Keratinocyte (primary cell): Measurements from ENCODE around the gene HID1. TPM values are rescaled to one million over a fixed set of nuclear protein-coding genes. Genes with fewer than 3 reads are reported as not detected.

ENCODE experiments used
- DNase-seq: peaks from one replicate; pipeline ENCODE4 v3.0.0-alpha.2; 2011; ENCODE audit warnings: low read depth, missing footprints, low spot score
- FAIRE-seq: peaks from 2 replicates; lab custom pipeline; 2011; peaks lifted over from hg19 to GRCh38; lab: Jason Lieb, UNC
- H2AFZ ChIP-seq: 2 replicates; pipeline ENCODE4 v1.6.0; 2012; ENCODE audit warnings: low read length, control low read depth, inconsistent platforms; ENCODE audit not compliant: control insufficient read depth
- H3K27ac ChIP-seq: 2 replicates; pipeline ENCODE4 v1.5.1; 2011; ENCODE audit warnings: low read length; ENCODE audit not compliant: control insufficient read depth, insufficient read depth
- H3K27me3 ChIP-seq: 3 replicates; pipeline ENCODE4 v1.6.0; 2011; ENCODE audit warnings: low read length; ENCODE audit not compliant: control insufficient read depth, insufficient read depth; ENCODE audit errors: extremely low read depth
- H3K36me3 ChIP-seq, 2 experiments: 2 replicates in 1 of 2; 3 replicates in 1 of 2; pipeline ENCODE4 v1.5.1; 2011; ENCODE audit warnings: low read length in 2 of 2, mild to moderate bottlenecking in 1 of 2; ENCODE audit not compliant: control insufficient read depth in 2 of 2, insufficient read depth in 2 of 2; ENCODE audit errors: extremely low read depth in 1 of 2
- H3K4me1 ChIP-seq: 3 replicates; pipeline ENCODE4 v1.5.1; 2011; ENCODE audit warnings: low read length; ENCODE audit not compliant: control insufficient read depth, insufficient read depth; ENCODE audit errors: extremely low read depth
- H3K4me2 ChIP-seq: 3 replicates; pipeline ENCODE4 v1.6.0; 2011; ENCODE audit warnings: low read depth, low read length; ENCODE audit not compliant: control insufficient read depth, insufficient read depth; ENCODE audit errors: extremely low read depth
- H3K4me3 ChIP-seq, 3 experiments: fragments of 200-600 bp in 1 of 3; sonication (generic) in 1 of 3; 2 replicates in 2 of 3; 3 replicates in 1 of 3; pipeline ENCODE4 v1.5.1; 2011 to 2016; ENCODE audit warnings: low read length in 3 of 3, mild to moderate bottlenecking in 3 of 3, control low read depth in 2 of 3, inconsistent platforms in 1 of 3, low read depth in 1 of 3, mixed read lengths in 1 of 3, mixed run types in 1 of 3, moderate library complexity in 1 of 3; ENCODE audit not compliant: control insufficient read depth in 2 of 3, insufficient read depth in 2 of 3; ENCODE audit errors: extremely low read depth in 1 of 3
- H3K79me2 ChIP-seq: 2 replicates; pipeline ENCODE4 v1.6.0; 2012; ENCODE audit warnings: low read length; ENCODE audit not compliant: control insufficient read depth, insufficient read depth
- H3K9ac ChIP-seq: 3 replicates; pipeline ENCODE4 v1.6.0; 2011; ENCODE audit warnings: low read length; ENCODE audit not compliant: control insufficient read depth, insufficient read depth; ENCODE audit errors: extremely low read depth
- H3K9me1 ChIP-seq: 3 replicates; pipeline ENCODE4 v1.6.0; 2011; ENCODE audit warnings: low read length; ENCODE audit not compliant: control insufficient read depth, insufficient read depth; ENCODE audit errors: extremely low read depth
- H3K9me3 ChIP-seq: 2 replicates; pipeline ENCODE4 v1.5.1; 2012; ENCODE audit warnings: low read depth, low read length; ENCODE audit not compliant: control insufficient read depth
- H4K20me1 ChIP-seq: 3 replicates; pipeline ENCODE4 v1.6.0; 2011; ENCODE audit warnings: low read length; ENCODE audit not compliant: control insufficient read depth, insufficient read depth; ENCODE audit errors: extremely low read depth
- CTCF ChIP-seq, 3 experiments: IDR thresholded peaks in 1 of 3; conservative IDR thresholded peaks in 1 of 3; optimal IDR thresholded peaks in 1 of 3; 2 replicates in 2 of 3; 3 replicates in 1 of 3; pipeline versions ENCODE3 to v1.5.1; 2011; ENCODE audit warnings: low read length in 3 of 3, mild to moderate bottlenecking in 3 of 3, moderate library complexity in 2 of 3, control low read depth in 1 of 3, inconsistent platforms in 1 of 3; ENCODE audit not compliant: insufficient read depth in 2 of 3; ENCODE audit errors: extremely low read depth in 1 of 3
- EZH2 ChIP-seq: IDR thresholded peaks from one replicate; pipeline ENCODE4 v1.6.1; 2012; ENCODE audit warnings: inconsistent platforms, mild to moderate bottlenecking, low read length, moderate library complexity
- dilution Hi-C: fragments of 300-500 bp; cut with MboI; formaldehyde crosslinking; loops from one replicate; pipeline ENCODE4 v1.7.0; 2020; ENCODE audit warnings: low sequenced_read_pairs; ENCODE audit not compliant: extremely low pct_ligation_motif_present
- polyA plus RNA-seq, 5 experiments: library from polyadenylated mRNA; depleted of rRNA in 3 of 5; stranded (reverse) in 3 of 5; stranded (forward) in 1 of 5; unstranded in 1 of 5; fragments of >200 nt; gene quantifications; 1 replicate in 1 of 5; 2 replicates in 3 of 5; 3 replicates in 1 of 5; pipeline versions ENCODE4 v1.2.1 to v1.2.3, GENCODE V29; 2011 to 2012; ENCODE audit warnings: missing spikeins in 2 of 5, low read depth in 1 of 5, low replicate concordance in 1 of 5

The HID1 gene
- polyA plus RNA-seq, 1 donor (not counting 4 experiments of a cell fraction or from before 2014, with no cell fraction given): 0.33 TPM

- Histone ChIP-seq H3K27ac (no peak overlapping the region), H3K9ac (no peak overlapping the region), H4K20me1 (no peaks in the 10 kb centered on the region), H3K79me2 (no peaks in the 10 kb centered on the region), H3K4me3 (no peak overlapping the region), H3K9me1 (no peaks in the 10 kb centered on the region), H2AFZ (no peak overlapping the region), H3K36me3 (no peaks in the 10 kb centered on the region), H3K27me3 (peaks cover 15% of the 10 kb centered on the region), H3K4me1 (peaks cover 18% of the 10 kb centered on the region), H3K4me2 (no peak overlapping the region), H3K9me3 (no peaks in the 10 kb centered on the region)
- FAIRE-seq: no peak
- no peak for TF ChIP-seq EZH2
- TF ChIP-seq CTCF (optimal IDR thresholded peaks at IDR 0.05 in 1 of 3, IDR thresholded peaks at IDR 0.05 in 1 of 3, conservative IDR thresholded peaks at IDR 0.05 in 1 of 3; ENCODE audit: extremely low read depth in 1 of 3, insufficient read depth in 2 of 3, low read length in 3 of 3): no peak
- DNase-seq: no peak
- dilution Hi-C loops: no loop called here
Measured at GRCh38 chr17:74977802-74978201, 5.2 kb upstream of the HID1 start.

GRCh38 chr17:74975943-74976342 is 3.4 kb upstream of the HID1 start:
- H3K4me1 ChIP-seq: peaks cover 2% of the 10 kb centered on the region
- TF ChIP-seq CTCF (optimal IDR thresholded peaks at IDR 0.05 in 1 of 3, IDR thresholded peaks at IDR 0.05 in 1 of 3, conservative IDR thresholded peaks at IDR 0.05 in 1 of 3; ENCODE audit: extremely low read depth in 1 of 3, insufficient read depth in 2 of 3, low read length in 3 of 3): no peak
- TF ChIP-seq EZH2: no peak
- dilution Hi-C loops: no loop called here
- H2AFZ ChIP-seq: no peak overlapping the region
- no peaks in the 10 kb centered on the region for H3K9me1 ChIP-seq
- no peaks in the 10 kb centered on the region for H3K9me3 ChIP-seq
- peaks cover 32% of the 10 kb centered on the region for H3K27me3 ChIP-seq
- H3K27ac ChIP-seq: no peak overlapping the region
- DNase-seq (no peak), FAIRE-seq (no peak)
- H3K4me3 ChIP-seq: no peak overlapping the region
- no peak overlapping the region for H3K9ac ChIP-seq
- H3K4me2 ChIP-seq: no peak overlapping the region
- no peaks in the 10 kb centered on the region for H3K36me3 ChIP-seq
- no peaks in the 10 kb centered on the region for H3K79me2 ChIP-seq
- no peaks in the 10 kb centered on the region for H4K20me1 ChIP-seq
